ENCODE measurements around the gene PHKB. TPM values are rescaled to one million over a fixed set of nuclear protein-coding genes. Genes with fewer than 3 reads are reported as not detected.

PHKB gene
- total RNA-seq, 2 experiments from 2014 or later, result 30.1 to 32.2 TPM

- H3K27ac Mint-ChIP-seq, result no peak overlapping the region
- CTCF ChIA-PET, result no interaction called here
Observed at GRCh38 chr16:47700857-47701587, 239.9 kb downstream of the PHKB start.

GRCh38 chr16:47705266-47705665 lies 244.1 kb downstream of the PHKB start:
- no peak overlapping the region for H3K4me3 Mint-ChIP-seq

More at GRCh38 chr16:47700857-47701587, 239.9 kb downstream of the PHKB start:
- Mint-ChIP-seq H3K36me3 (ENCODE audit: low read depth) (peaks cover 34% of the 10 kb centered on the region), H3K4me3 (no peak overlapping the region), H3K4me1 (peaks cover 9% of the 10 kb centered on the region), H3K9me3 (peaks cover 9% of the 10 kb centered on the region), H3K27me3 (no peaks in the 10 kb centered on the region)
- DNase-seq, result no peak
- POLR2A ChIA-PET, result no interaction called here

GRCh38 chr16:47711809-47712208 lies 250.7 kb downstream of the PHKB start:
- POLR2A ChIA-PET, result no interaction called here
- Mint-ChIP-seq H3K27me3 (no peaks in the 10 kb centered on the region), H3K4me1 (peaks cover 2% of the 10 kb centered on the region), H3K36me3 (ENCODE audit: low read depth) (no peaks in the 10 kb centered on the region), H3K4me3 (no peak overlapping the region), H3K27ac (no peak overlapping the region), H3K9me3 (no peaks in the 10 kb centered on the region)
- DNase-seq, result no peak
- CTCF ChIA-PET, result no interaction called here

More at GRCh38 chr16:47705266-47705665, 244.1 kb downstream of the PHKB start:
- DNase-seq, result no peak
- peaks cover 4% of the 10 kb centered on the region for H3K9me3 Mint-ChIP-seq
- ChIA-PET POLR2A (no interaction called here), CTCF (no interaction called here)
- no peaks in the 10 kb centered on the region for H3K4me1 Mint-ChIP-seq
- no peak overlapping the region for H3K27ac Mint-ChIP-seq
- no peaks in the 10 kb centered on the region for H3K27me3 Mint-ChIP-seq
- peaks cover 4% of the 10 kb centered on the region for H3K36me3 Mint-ChIP-seq (ENCODE audit: low read depth)

GRCh38 chr16:47712276-47713224 lies 251.4 kb downstream of the PHKB start:
- ChIA-PET CTCF (no interaction called here), POLR2A (no interaction called here)
- no peak for DNase-seq
- Mint-ChIP-seq H3K4me1 (peaks cover 2% of the 10 kb centered on the region), H3K9me3 (no peaks in the 10 kb centered on the region), H3K4me3 (no peak overlapping the region), H3K36me3 (ENCODE audit: low read depth) (no peaks in the 10 kb centered on the region), H3K27me3 (no peaks in the 10 kb centered on the region), H3K27ac (no peak overlapping the region)

- Mint-ChIP-seq H3K9me3 (no peaks in the 10 kb centered on the region), H3K4me3 (no peak overlapping the region), H3K27me3 (no peaks in the 10 kb centered on the region), H3K4me1 (peaks cover 2% of the 10 kb centered on the region), H3K36me3 (ENCODE audit: low read depth) (no peaks in the 10 kb centered on the region), H3K27ac (no peak overlapping the region)
- POLR2A ChIA-PET, result no interaction called here
- CTCF ChIA-PET, result no interaction called here
- DNase-seq, result no peak
Observed at GRCh38 chr16:47713225-47713595, 252.1 kb downstream of the PHKB start.

- H3K27me3 Mint-ChIP-seq, result no peaks in the 10 kb centered on the region
- DNase-seq, result no peak
- H3K4me1 Mint-ChIP-seq, result peaks cover 2% of the 10 kb centered on the region
- H3K27ac Mint-ChIP-seq, result no peak overlapping the region
- no peak overlapping the region for H3K4me3 Mint-ChIP-seq
- ChIA-PET POLR2A (no interaction called here), CTCF (no interaction called here)
- no peaks in the 10 kb centered on the region for H3K9me3 Mint-ChIP-seq
- H3K36me3 Mint-ChIP-seq (ENCODE audit: low read depth), result no peaks in the 10 kb centered on the region
Observed at GRCh38 chr16:47715442-47716083, 254.4 kb downstream of the PHKB start.

GRCh38 chr16:47716571-47716970 lies 255.4 kb downstream of the PHKB start:
- DNase-seq, result no peak
- ChIA-PET CTCF (no interaction called here), POLR2A (no interaction called here)
- H3K9me3 Mint-ChIP-seq, result no peaks in the 10 kb centered on the region
- H3K4me3 Mint-ChIP-seq, result no peak overlapping the region
- no peaks in the 10 kb centered on the region for H3K27me3 Mint-ChIP-seq
- no peaks in the 10 kb centered on the region for H3K36me3 Mint-ChIP-seq (ENCODE audit: low read depth)
- no peak overlapping the region for H3K27ac Mint-ChIP-seq
- H3K4me1 Mint-ChIP-seq, result peaks cover 2% of the 10 kb centered on the region

- Mint-ChIP-seq H3K27me3 (peaks cover 5% of the 10 kb centered on the region), H3K27ac (no peak overlapping the region), H3K9me3 (no peaks in the 10 kb centered on the region), H3K36me3 (ENCODE audit: low read depth) (no peaks in the 10 kb centered on the region), H3K4me1 (no peaks in the 10 kb centered on the region), H3K4me3 (no peak overlapping the region)
- ChIA-PET POLR2A (no interaction called here), CTCF (interaction anchor here (1.1 kb wide), 1 partner anchor 13 kb away, joined by 4 read pairs; no protein-coding TSS in a partner anchor)
- no peak for DNase-seq
Observed at GRCh38 chr16:47719713-47720112, 258.6 kb downstream of the PHKB start.

GRCh38 chr16:47721006-47721637 lies 260.0 kb downstream of the PHKB start:
- Mint-ChIP-seq H3K27ac (no peak overlapping the region), H3K27me3 (peaks cover 5% of the 10 kb centered on the region), H3K9me3 (no peaks in the 10 kb centered on the region), H3K4me3 (no peak overlapping the region), H3K36me3 (ENCODE audit: low read depth) (no peaks in the 10 kb centered on the region), H3K4me1 (no peaks in the 10 kb centered on the region)
- POLR2A ChIA-PET, result no interaction called here
- no peak for DNase-seq
- CTCF ChIA-PET, result no interaction called here

- DNase-seq, result no peak
- Mint-ChIP-seq H3K9me3 (no peaks in the 10 kb centered on the region), H3K4me1 (no peaks in the 10 kb centered on the region), H3K4me3 (no peak overlapping the region), H3K27ac (no peak overlapping the region), H3K36me3 (ENCODE audit: low read depth) (no peaks in the 10 kb centered on the region), H3K27me3 (peaks cover 5% of the 10 kb centered on the region)
- ChIA-PET CTCF (no interaction called here), POLR2A (no interaction called here)
Observed at GRCh38 chr16:47722046-47722445, 260.9 kb downstream of the PHKB start.

GRCh38 chr16:47724115-47724785 lies 263.1 kb downstream of the PHKB start:
- DNase-seq, result no peak
- ChIA-PET CTCF (interaction anchor here (1.4 kb wide), 1 partner anchor 582 kb away, joined by 4 read pairs; no protein-coding TSS in a partner anchor), POLR2A (no interaction called here)
- Mint-ChIP-seq H3K27ac (no peak overlapping the region), H3K9me3 (no peaks in the 10 kb centered on the region), H3K36me3 (ENCODE audit: low read depth) (no peaks in the 10 kb centered on the region), H3K4me1 (no peaks in the 10 kb centered on the region), H3K27me3 (peaks cover 5% of the 10 kb centered on the region), H3K4me3 (no peak overlapping the region)

- DNase-seq, result no peak
- ChIA-PET CTCF (interaction anchor here (1.4 kb wide), 1 partner anchor 583 kb away, joined by 4 read pairs; no protein-coding TSS in a partner anchor), POLR2A (no interaction called here)
- Mint-ChIP-seq H3K27me3 (peaks cover 5% of the 10 kb centered on the region), H3K4me1 (no peaks in the 10 kb centered on the region), H3K4me3 (no peak overlapping the region), H3K27ac (no peak overlapping the region), H3K36me3 (ENCODE audit: low read depth) (no peaks in the 10 kb centered on the region), H3K9me3 (no peaks in the 10 kb centered on the region)
Observed at GRCh38 chr16:47725188-47725695, 264.1 kb downstream of the PHKB start.
